Tibial nerve (tissue), 4 donors: ENCODE measurements around the gene SFI1.

Experiments used
- CTCF ChIP-seq, 5 experiments: fragments of 200-600 bp in 3 of 5; fragments of 450-650 bp in 2 of 5; sonication (generic) in 3 of 5; IDR thresholded peaks; one replicate each; pipeline ENCODE4 v1.5.1; 2016 to 2019; ENCODE audit warnings: antibody characterized with exemption in 5 of 5, mild to moderate bottlenecking in 3 of 5, moderate library complexity in 2 of 5
- EP300 ChIP-seq, 2 donors: sonication (generic); formaldehyde crosslinking; IDR thresholded peaks; one replicate each; pipeline ENCODE4 v1.6.1; 2017; ENCODE audit warnings: antibody characterized with exemption in 2 of 2, mild to moderate bottlenecking in 1 of 2
- POLR2A ChIP-seq, 2 donors: fragments of 450-650 bp; IDR thresholded peaks; one replicate each; pipeline ENCODE4 v1.6.1; 2017; ENCODE audit warnings: antibody characterized with exemption in 2 of 2, mild to moderate bottlenecking in 2 of 2, moderate library complexity in 2 of 2

DNA sequence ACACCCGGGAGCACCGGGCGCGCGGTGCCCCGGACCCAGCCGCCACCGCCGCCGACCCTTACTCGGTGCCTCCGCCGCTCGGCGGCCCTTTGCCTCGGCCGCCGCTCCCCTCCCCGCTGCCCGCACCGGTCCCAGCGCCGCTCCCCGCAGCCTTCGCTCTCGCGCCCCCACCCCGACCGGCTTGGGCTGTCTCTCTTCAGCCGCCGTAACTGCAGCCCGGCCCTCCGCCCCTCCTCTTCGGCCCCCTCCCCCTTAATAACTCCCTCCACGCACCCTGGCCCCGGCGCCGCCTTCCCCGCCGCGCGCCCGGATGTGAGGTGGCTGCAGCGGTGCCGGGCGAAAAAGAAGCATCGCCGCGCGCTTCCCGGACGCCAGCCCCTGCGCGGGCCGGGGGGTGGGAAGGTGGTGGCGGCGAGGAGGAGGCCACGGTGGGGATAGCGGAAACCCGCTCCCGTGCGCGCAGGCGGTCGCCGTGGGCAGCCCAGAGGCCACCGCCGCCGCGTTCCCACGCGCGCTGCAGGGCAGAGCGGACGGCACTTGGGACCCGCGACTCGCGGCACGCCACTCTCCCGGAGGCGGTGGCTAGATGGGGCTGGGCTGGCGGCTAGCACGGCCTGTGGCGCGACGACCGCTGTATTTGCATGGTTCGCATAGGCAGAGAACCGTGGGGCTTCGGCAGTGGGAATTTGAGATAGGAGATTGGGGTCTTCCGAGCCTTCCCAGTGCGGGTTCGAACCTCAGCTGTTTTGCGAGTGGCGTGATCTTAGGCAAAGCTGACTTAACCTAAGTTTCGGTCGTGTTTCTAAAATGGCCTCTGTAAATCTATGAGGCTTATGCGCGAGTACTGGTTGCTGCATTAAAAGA is 6.5 kb upstream of the SFI1 start, which contains the start of gene EIF4ENIF1:
- TF ChIP-seq CTCF (IDR thresholded peaks at IDR 0.05) (peak in 1 of 5 experiments; percentile 48), EP300 (IDR thresholded peaks at IDR 0.05) (peak in 1 of 2 donors; percentile 78), POLR2A (IDR thresholded peaks at IDR 0.05) (peak; percentile 8 to 42)
